ENCODE results near the gene SH3PXD2B.

Gene SH3PXD2B

GRCh38 chr5:172455511-172456061, 1.3 kb upstream of the SH3PXD2B start:
- peak overlapping the region in 13 of 21 experiments; percentile 7 to 77 (median 59) for H3K27ac ChIP-seq
- H3K4me3 ChIP-seq, result no peak overlapping the region

- H3K4me3 ChIP-seq, result peak overlapping the region in 5 of 7 experiments; percentile 36 to 86 (median 39)
- H3K27ac ChIP-seq, result peak overlapping the region in 16 of 21 experiments; percentile 30 to 77 (median 68)
Measured at GRCh38 chr5:172455087-172455381, 709 bp upstream of the SH3PXD2B start.

GRCh38 chr5:172453986-172454357, 353 bp downstream of the SH3PXD2B start:
- Histone ChIP-seq H3K27ac (peak overlapping the region; percentile 34 to 94 (median 86)), H3K4me3 (peak overlapping the region; percentile 67 to 86 (median 83))

GRCh38 chr5:172453206-172453985, 929 bp downstream of the SH3PXD2B start:
- peak overlapping the region; percentile 34 to 94 (median 86) for H3K27ac ChIP-seq
- H3K4me3 ChIP-seq, result peak overlapping the region; percentile 67 to 86 (median 83)

- Histone ChIP-seq H3K4me3 (peak overlapping the region; percentile 67 to 86 (median 83)), H3K27ac (peak overlapping the region; percentile 34 to 94 (median 86))
Measured at GRCh38 chr5:172452398-172453205, 1.7 kb downstream of the SH3PXD2B start.

- Histone ChIP-seq H3K27ac (peak overlapping the region in 19 of 21 experiments; percentile 43 to 94 (median 86)), H3K4me3 (peak overlapping the region in 3 of 7 experiments; percentile 81 to 86 (median 84))
Measured at GRCh38 chr5:172451771-172452197, 2.5 kb downstream of the SH3PXD2B start.

- H3K27ac ChIP-seq, result peak overlapping the region in 16 of 21 experiments; percentile 9 to 94 (median 38)
- no peak overlapping the region for H3K4me3 ChIP-seq
Measured at GRCh38 chr5:172450861-172451695, 3.2 kb downstream of the SH3PXD2B start.

GRCh38 chr5:172450453-172450852, 3.9 kb downstream of the SH3PXD2B start:
- no peak overlapping the region for H3K4me3 ChIP-seq
- H3K27ac ChIP-seq, result peak overlapping the region in 6 of 21 experiments; percentile 19 to 94 (median 83)

GRCh38 chr5:172448999-172449398, 5.3 kb downstream of the SH3PXD2B start:
- Histone ChIP-seq H3K27ac (peak overlapping the region in 3 of 21 experiments; percentile 6 to 60 (median 16)), H3K4me3 (no peak overlapping the region)

- Histone ChIP-seq H3K27ac (peak overlapping the region in 1 of 21 experiments; percentile 61), H3K4me3 (no peak overlapping the region)
Measured at GRCh38 chr5:172447646-172448365, 6.5 kb downstream of the SH3PXD2B start.

GRCh38 chr5:172446336-172447051, 7.8 kb downstream of the SH3PXD2B start:
- peak overlapping the region in 14 of 21 experiments; percentile 15 to 73 (median 47) for H3K27ac ChIP-seq
- no peak overlapping the region for H3K4me3 ChIP-seq

- Histone ChIP-seq H3K4me3 (no peak overlapping the region), H3K27ac (peak overlapping the region in 11 of 21 experiments; percentile 10 to 73 (median 52))
Measured at GRCh38 chr5:172445866-172446265, 8.5 kb downstream of the SH3PXD2B start.

GRCh38 chr5:172444626-172445365, 9.5 kb downstream of the SH3PXD2B start:
- H3K4me3 ChIP-seq, result no peak overlapping the region
- peak overlapping the region in 15 of 21 experiments; percentile 1 to 79 (median 59) for H3K27ac ChIP-seq

- Histone ChIP-seq H3K27ac (peak overlapping the region in 16 of 21 experiments; percentile 1 to 79 (median 58)), H3K4me3 (no peak overlapping the region)
Measured at GRCh38 chr5:172444110-172444510, 10.2 kb downstream of the SH3PXD2B start.

- no peak overlapping the region for H3K4me3 ChIP-seq
- H3K27ac ChIP-seq, result peak overlapping the region in 17 of 21 experiments; percentile 1 to 84 (median 58)
Measured at GRCh38 chr5:172443441-172444109, 10.8 kb downstream of the SH3PXD2B start.

GRCh38 chr5:172442592-172442991, 11.7 kb downstream of the SH3PXD2B start:
- Histone ChIP-seq H3K27ac (peak overlapping the region in 10 of 21 experiments; percentile 3 to 84 (median 38)), H3K4me3 (no peak overlapping the region)
